GM12878 (cell line): Measurements from ENCODE around the gene SLC16A9. TPM values are rescaled to one million over a fixed set of nuclear protein-coding genes. Genes with fewer than 3 reads are reported as not detected.

Source experiments
- ATAC-seq: fragments of 200-7000 bp; cut with Tn5 transposase; 3 replicates; pipeline ENCODE4 v1.9.1; 2020; ENCODE audit warnings: mild to moderate bottlenecking, moderate library complexity
- BruUV-seq: library from RNA; stranded (reverse); fragments of 400-500 nt; replicated peaks from 2 replicates; lab custom pipeline; 2021; lab: Mats Ljungman, UMichigan
- CTCF ChIA-PET: fragments of 300-600 bp; sonication (Branson Sonifier 250); formaldehyde crosslinking; extraction: SDS; loops from one replicate; lab custom pipeline; 2021; ENCODE audit warnings: inconsistent platforms; lab: Yijun Ruan, JAX
- POLR2A ChIA-PET: fragments of 350-600 bp; formaldehyde crosslinking; extraction: SDS; loops from one replicate; lab custom pipeline; 2021; ENCODE audit warnings: inconsistent platforms; lab: Charles Lee
- RAD21 ChIA-PET: fragments of 300-600 bp; sonication (Branson Sonifier 250); formaldehyde crosslinking; loops from one replicate; lab custom pipeline; 2023; ENCODE audit warnings: antibody characterized with exemption; ENCODE audit not compliant: unreplicated experiment; lab: Charles Lee
- SMC1A ChIA-PET: fragments of 300-600 bp; sonication (Branson Sonifier 250); formaldehyde crosslinking; loops from one replicate; lab custom pipeline; 2023; ENCODE audit not compliant: unreplicated experiment, uncharacterized antibody; lab: Charles Lee
- DNase-seq: peaks from one replicate; pipeline ENCODE4 v3.0.0-alpha.2; 2011; ENCODE audit warnings: low read depth, low spot score
- FAIRE-seq: peaks from 3 replicates; lab custom pipeline; 2011; peaks lifted over from hg19 to GRCh38; lab: Jason Lieb, UNC
- H2AFZ ChIP-seq: 2 replicates; pipeline ENCODE4 v1.6.0; 2011; ENCODE audit warnings: low read depth, low read length, control low read depth; ENCODE audit not compliant: control insufficient read depth
- H3K27ac ChIP-seq: 2 replicates; pipeline ENCODE4 v1.5.1; 2011; ENCODE audit warnings: control low read depth; ENCODE audit not compliant: control insufficient read depth, insufficient read depth
- H3K27me3 ChIP-seq, 2 experiments: replicated peaks in 1 of 2; 2 replicates each; pipeline versions ENCODE4 v1.6.0 to v1.6.1; 2011; ENCODE audit warnings: low read length in 1 of 2; ENCODE audit not compliant: control insufficient read depth in 2 of 2, insufficient read depth in 2 of 2
- H3K36me3 ChIP-seq, 2 experiments: 2 replicates each; pipeline ENCODE4 v1.5.1; 2011; ENCODE audit warnings: low read length in 1 of 2; ENCODE audit not compliant: control insufficient read depth in 2 of 2, insufficient read depth in 2 of 2
- H3K4me1 ChIP-seq: 2 replicates; pipeline ENCODE4 v1.6.1; 2011; ENCODE audit warnings: mild to moderate bottlenecking, low read length, moderate library complexity, mixed read lengths; ENCODE audit not compliant: control insufficient read depth, insufficient read depth
- H3K4me2 ChIP-seq: 2 replicates; pipeline ENCODE4 v1.6.0; 2011; ENCODE audit warnings: control low read depth; ENCODE audit not compliant: control insufficient read depth, insufficient read depth
- H3K4me3 ChIP-seq: fragments of 200-600 bp; sonication (generic); 2 replicates; pipeline ENCODE4 v1.5.1; 2016
- H3K79me2 ChIP-seq: 2 replicates; pipeline ENCODE4 v1.6.0; 2011; ENCODE audit warnings: low read length; ENCODE audit not compliant: control insufficient read depth, insufficient read depth
- H3K9ac ChIP-seq: 2 replicates; pipeline ENCODE4 v1.8.0; 2011; ENCODE audit warnings: low read length, control low read depth, mixed read lengths; ENCODE audit not compliant: control insufficient read depth, insufficient read depth
- H3K9me3 ChIP-seq: replicated peaks from 3 replicates; pipeline ENCODE4 v1.5.1; 2011; ENCODE audit warnings: mild to moderate bottlenecking, low read length; ENCODE audit not compliant: control insufficient read depth, insufficient read depth
- H4K20me1 ChIP-seq: 2 replicates; pipeline ENCODE4 v1.6.0; 2011; ENCODE audit not compliant: control insufficient read depth, insufficient read depth
- BHLHE40 ChIP-seq, 2 experiments: fragments of 450-650 bp in 1 of 2; IDR thresholded peaks; 2 replicates each; pipeline ENCODE4 v1.6.1; 2011 to 2017; ENCODE audit warnings: low read depth in 2 of 2, borderline replicate concordance in 1 of 2, improper control_type of control experiment in 1 of 2, low read length in 1 of 2, mild to moderate bottlenecking in 1 of 2
- CBX3 ChIP-seq: fragments of 200-600 bp; sonication (generic); IDR thresholded peaks from 2 replicates; pipeline ENCODE4 v1.6.1; 2016; ENCODE audit warnings: low read depth, borderline replicate concordance
- E4F1 ChIP-seq: fragments of 450-650 bp; IDR thresholded peaks from 2 replicates; pipeline ENCODE4 v1.6.1; 2018; ENCODE audit warnings: borderline replicate concordance, mild to moderate bottlenecking; ENCODE audit not compliant: partially characterized antibody
- EP300 ChIP-seq, 2 experiments: fragments of 150-350 bp in 1 of 2; IDR thresholded peaks; 2 replicates each; pipeline ENCODE4 v1.6.1; 2011 to 2012; ENCODE audit warnings: low read depth in 2 of 2, low read length in 2 of 2, borderline replicate concordance in 1 of 2, improper control_type of control experiment in 1 of 2, inconsistent platforms in 1 of 2; ENCODE audit not compliant: control insufficient read depth in 1 of 2
- GATAD2B ChIP-seq: fragments of 450-650 bp; conservative IDR thresholded peaks from 2 replicates; pipeline ENCODE4 v1.6.1; 2017; ENCODE audit warnings: low read depth, mild to moderate bottlenecking, moderate library complexity
- HDAC2 ChIP-seq: fragments of 200-600 bp; sonication (generic); IDR thresholded peaks from 2 replicates; pipeline ENCODE4 v1.6.1; 2017
- JUND ChIP-seq: IDR thresholded peaks from 2 replicates; pipeline ENCODE4 v1.6.1; 2012; ENCODE audit warnings: low read depth, mild to moderate bottlenecking, low read length, improper control_type of control experiment, moderate library complexity
- MTA3 ChIP-seq: IDR thresholded peaks from 2 replicates; pipeline ENCODE4 v1.6.1; 2012; ENCODE audit warnings: low read length, inconsistent platforms, borderline replicate concordance
- NFIC ChIP-seq: IDR thresholded peaks from 2 replicates; pipeline ENCODE4 v1.6.1; 2012; ENCODE audit warnings: low read depth, mild to moderate bottlenecking, inconsistent platforms, low read length, moderate library complexity
- POLR2A ChIP-seq: IDR thresholded peaks from 2 replicates; pipeline ENCODE4 v1.6.1; 2011; ENCODE audit warnings: low read depth, mild to moderate bottlenecking, low read length
- REST ChIP-seq: IDR thresholded peaks from 2 replicates; pipeline ENCODE4 v1.6.1; 2012; ENCODE audit warnings: mild to moderate bottlenecking, low read depth, low read length
- SMC3 ChIP-seq: IDR thresholded peaks from 2 replicates; pipeline ENCODE4 v1.6.1; 2011; ENCODE audit warnings: low read length, improper control_type of control experiment, borderline replicate concordance
- SP1 ChIP-seq: IDR thresholded peaks from one replicate; pipeline ENCODE4 v1.6.1; 2011; ENCODE audit warnings: low read depth, low read length
- SRF ChIP-seq, 2 experiments: IDR thresholded peaks; 2 replicates each; pipeline ENCODE4 v1.6.1; 2011; ENCODE audit warnings: low read depth in 2 of 2, low read length in 2 of 2, mild to moderate bottlenecking in 1 of 2, moderate library complexity in 1 of 2
- STAT3 ChIP-seq: IDR thresholded peaks from 2 replicates; pipeline ENCODE4 v1.6.1; 2011; ENCODE audit warnings: low read depth, low read length, improper control_type of control experiment
- SUPT20H ChIP-seq: IDR thresholded peaks from 2 replicates; pipeline ENCODE4 v1.6.1; 2011; ENCODE audit warnings: low read depth, mild to moderate bottlenecking, low read length, moderate library complexity, borderline replicate concordance; ENCODE audit not compliant: control insufficient read depth
- TAF1 ChIP-seq: IDR thresholded peaks from 2 replicates; pipeline ENCODE4 v1.6.1; 2011; ENCODE audit warnings: mild to moderate bottlenecking, low read depth, low read length, borderline replicate concordance
- ZNF207 ChIP-seq: fragments of 450-650 bp; IDR thresholded peaks from 2 replicates; pipeline ENCODE4 v1.6.1; 2014; ENCODE audit warnings: antibody characterized with exemption, mild to moderate bottlenecking, borderline replicate concordance
- ZNF274 ChIP-seq: IDR thresholded peaks from one replicate; pipeline ENCODE4 v1.8.0; 2011; ENCODE audit not compliant: insufficient read length, insufficient read depth
- WGBS: methylation state at CpG from one replicate; pipeline ENCODE4 v1.1.6; 2016; ENCODE audit warnings: low lambda C conversion rate; ENCODE audit not compliant: insufficient replicate concordance, insufficient coverage; ENCODE audit errors: missing lambda C conversion rate; 5-methylcytosine and 5-hydroxymethylcytosine counted together
- in situ Hi-C: fragments of 300-500 bp; cut with MboI; formaldehyde crosslinking; loops from 9 replicates; pipeline ENCODE4 v1.14.3; 2018; ENCODE audit warnings: mixed read lengths
- intact Hi-C: fragments of 100-400 bp; cut with micrococcal nuclease; formaldehyde crosslinking; loops from one replicate; pipeline ENCODE4 v1.14.2; 2022; ENCODE audit not compliant: unreplicated experiment
- polyA plus RNA-seq, 11 experiments: library from polyadenylated mRNA; depleted of rRNA in 4 of 11; unstranded in 6 of 11; stranded (reverse) in 5 of 11; fragments of >200 nt; fragmentation: Nextera tagmentation in 4 of 11; fragmentation: Illumina TruSeq in 1 of 11; extraction: Ambion mirVana in 4 of 11; extraction: Trizol in 1 of 11; gene quantifications; 1 replicate in 1 of 11; 2 replicates in 10 of 11; pipeline versions ENCODE4 v1.2.1 to v1.2.3, GENCODE V29; 2011 to 2016; ENCODE audit warnings: inconsistent platforms in 2 of 11, missing spikeins in 2 of 11, low read depth in 1 of 11
- total RNA-seq, 4 experiments: library from RNA; depleted of rRNA in 3 of 4; stranded (reverse); fragments of >200 nt in 3 of 4; fragmentation: Illumina TruSeq in 1 of 4; extraction: Trizol in 1 of 4; gene quantifications; 2 replicates each; pipeline versions ENCODE4 v1.2.1 to v1.2.3, GENCODE V29; 2013 to 2021

Gene SLC16A9
- total and polyA plus RNA-seq, 10 of the 15 experiments (the other 5 are each of a cell fraction or from before 2014, with no cell fraction given), result 0.86 to 6.2 (median 4.3) TPM

- TF ChIP-seq REST (no peak), ZNF274 (no peak)
These were observed 51.9 kb downstream of the SLC16A9 start (continued) for GRCh38 chr10:59657724-59658123.

GRCh38 chr10:59655309-59655708 lies 54.3 kb downstream of the SLC16A9 start:
- H3K4me1 ChIP-seq, result no peaks in the 10 kb centered on the region
- no peaks in the 10 kb centered on the region for H3K36me3 ChIP-seq
- H3K9ac ChIP-seq, result no peak overlapping the region
- H4K20me1 ChIP-seq, result no peaks in the 10 kb centered on the region
- H3K4me2 ChIP-seq, result no peak overlapping the region
- intact Hi-C loops (no loop called here), in situ Hi-C loops (no loop called here)
- WGBS, result 96% methylated on average over 1 of the region's 1 CpG
- FAIRE-seq, result no peak
- ChIA-PET SMC1A (no interaction called here), RAD21 (no interaction called here), CTCF (interaction anchor here (0.8 kb wide), 1 partner anchor 278 kb away, joined by 3 read pairs; no protein-coding TSS in a partner anchor), POLR2A (no interaction called here)
- no peaks in the 10 kb centered on the region for H3K79me2 ChIP-seq
- no peak for ATAC-seq
- H3K27me3 ChIP-seq, result no peaks in the 10 kb centered on the region
- no peak overlapping the region for H3K27ac ChIP-seq
- no TSS peak for BruUV-seq
- H2AFZ ChIP-seq, result no peak overlapping the region
- H3K9me3 ChIP-seq, result no peaks in the 10 kb centered on the region
- no peak for DNase-seq
- no peak overlapping the region for H3K4me3 ChIP-seq
- TF ChIP-seq SMC3, result no peak
- TF ChIP-seq SP1, result no peak
- no peak for TF ChIP-seq STAT3
- TF ChIP-seq SUPT20H, result no peak
- no peak for TF ChIP-seq SRF (IDR thresholded peaks at IDR 0.05; ENCODE audit: low read depth in 2 of 2, low read length in 2 of 2)
- no peak for TF ChIP-seq E4F1
- no peak for TF ChIP-seq JUND
- TF ChIP-seq ZNF207, result no peak
- TF ChIP-seq TAF1, result no peak
- TF ChIP-seq NFIC, result no peak
- no peak for TF ChIP-seq BHLHE40 (IDR thresholded peaks at IDR 0.05; ENCODE audit: borderline replicate concordance in 1 of 2, low read depth in 2 of 2, low read length in 1 of 2)
- no peak for TF ChIP-seq GATAD2B
- TF ChIP-seq EP300 (IDR thresholded peaks at IDR 0.05; ENCODE audit: borderline replicate concordance in 1 of 2, control insufficient read depth in 1 of 2, low read depth in 2 of 2, low read length in 2 of 2), result no peak
- no peak for TF ChIP-seq POLR2A
- TF ChIP-seq CBX3, result no peak
- no peak for TF ChIP-seq MTA3
- no peak for TF ChIP-seq HDAC2
